ENCODE measurements around the gene TIAM1.

DNA sequence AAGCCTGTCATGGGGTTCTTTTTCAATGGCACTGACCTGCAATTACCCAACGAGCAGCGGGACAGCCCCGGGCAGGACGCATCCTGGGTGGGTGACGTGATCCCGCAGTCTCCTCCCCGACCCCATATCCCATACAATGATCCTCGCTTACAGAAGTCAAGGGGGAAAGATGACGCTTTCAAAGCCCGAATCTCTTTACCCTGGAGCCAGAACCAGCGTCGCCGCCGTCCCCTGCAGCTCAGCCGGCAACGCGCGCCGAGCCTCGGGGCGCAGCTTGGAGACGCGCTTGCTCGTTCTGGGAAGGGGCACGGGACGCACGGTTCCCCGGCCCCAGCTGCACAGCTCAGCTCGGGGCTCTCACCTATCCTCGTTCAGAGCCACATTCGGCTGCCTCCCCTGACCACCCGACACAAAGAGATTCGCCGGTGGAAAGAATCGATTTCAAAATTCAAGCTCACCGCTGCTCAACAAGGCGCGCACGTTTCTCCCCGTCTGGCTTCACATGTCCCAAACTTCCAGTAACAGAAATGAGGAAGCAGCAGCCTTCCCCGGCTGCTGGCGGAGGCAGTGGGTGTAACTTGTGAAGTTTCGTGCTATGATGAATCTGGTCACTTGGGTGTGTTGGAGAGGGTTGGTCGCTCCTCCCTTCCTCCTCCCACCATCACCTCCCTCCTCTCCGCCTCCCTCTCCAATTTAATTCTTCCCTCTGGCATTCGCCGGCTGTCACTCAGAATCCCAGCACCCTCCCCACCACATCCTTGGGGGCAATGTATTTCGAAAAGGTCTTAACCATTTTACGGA lies at the start of gene TIAM1:
- TF ChIP-seq CTCF (IDR thresholded peaks at IDR 0.05) (no peak), POLR2A (IDR thresholded peaks at IDR 0.05) (peak in 3 of 4 donors; percentile 62 to 86 (median 75))
